GM18867 (cell line): ENCODE measurements around the gene NR3C2.

Source experiments
- ATAC-seq: cut with Tn5 transposase; IDR thresholded peaks from one replicate; pipeline ENCODE4 v1.9.1; 2021; ENCODE audit warnings: mild to moderate bottlenecking, moderate library complexity; ENCODE audit not compliant: unreplicated experiment

The NR3C2 gene

DNA sequence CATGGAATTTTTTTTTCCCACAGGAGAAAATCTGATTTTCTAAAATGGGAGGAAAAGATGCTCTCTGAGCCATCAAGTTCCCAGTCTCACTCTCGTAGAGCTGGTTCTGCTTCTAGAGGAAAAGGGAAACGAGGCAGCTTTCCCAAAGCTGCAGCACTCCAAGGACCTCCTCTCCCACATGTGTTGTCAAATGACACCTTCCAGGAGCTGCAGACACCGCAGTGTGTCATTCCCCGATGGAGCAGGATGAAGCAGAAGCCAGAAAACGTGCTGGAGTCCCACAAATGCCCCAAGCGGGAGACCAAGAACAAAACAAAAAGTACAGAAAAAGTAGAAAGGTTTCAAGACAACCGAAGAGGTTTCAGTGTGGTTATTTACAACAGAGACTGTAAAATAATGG is 362.3 kb downstream of the NR3C2 start:
- ATAC-seq: no peak

GRCh38 chr4:148078061-148078460 is 364.2 kb downstream of the NR3C2 start:
- ATAC-seq: no peak

- ATAC-seq: no peak
These were observed 364.6 kb downstream of the NR3C2 start for GRCh38 chr4:148077581-148077980.

DNA sequence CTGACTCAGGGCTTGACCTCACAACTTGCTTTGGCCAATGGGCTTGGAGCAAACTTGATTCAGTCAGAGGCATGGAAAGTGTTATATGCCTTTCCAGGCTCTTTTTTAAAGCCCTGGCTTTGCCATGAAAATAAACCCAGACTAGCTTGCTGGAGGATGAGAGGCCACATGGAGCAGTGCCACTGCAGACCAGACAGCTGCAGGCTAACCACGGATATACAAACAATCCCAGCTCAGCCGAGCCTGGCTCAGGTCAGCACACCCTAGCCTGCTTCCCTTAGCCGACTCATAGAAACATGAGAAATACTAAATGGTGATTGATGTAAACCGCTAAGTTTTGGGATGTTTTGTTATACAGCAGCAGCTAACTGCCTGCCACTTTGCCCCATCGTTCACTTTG is 365.2 kb downstream of the NR3C2 start:
- ATAC-seq: no peak

DNA sequence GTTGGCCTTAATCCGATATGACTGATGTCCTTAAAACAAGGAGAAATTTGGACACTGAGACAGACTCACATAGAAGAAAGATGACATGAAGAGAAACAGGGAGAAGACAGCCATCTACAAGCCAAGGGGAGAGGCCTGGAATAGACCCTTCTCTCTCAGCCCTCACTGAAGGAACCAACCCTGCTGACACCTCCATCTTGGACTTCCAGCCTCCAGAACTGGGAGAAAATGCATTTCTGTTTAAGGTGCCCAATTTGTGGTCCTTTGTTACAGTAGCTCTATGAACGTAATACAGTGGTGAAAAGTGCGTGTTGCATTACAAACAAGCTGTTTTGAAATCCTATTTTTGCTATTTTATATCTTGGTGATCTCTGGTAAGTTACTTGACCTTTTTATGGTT is 366.8 kb downstream of the NR3C2 start:
- ATAC-seq: no peak

- no peak for ATAC-seq
These were observed 367.8 kb downstream of the NR3C2 start for GRCh38 chr4:148074462-148074861.

DNA sequence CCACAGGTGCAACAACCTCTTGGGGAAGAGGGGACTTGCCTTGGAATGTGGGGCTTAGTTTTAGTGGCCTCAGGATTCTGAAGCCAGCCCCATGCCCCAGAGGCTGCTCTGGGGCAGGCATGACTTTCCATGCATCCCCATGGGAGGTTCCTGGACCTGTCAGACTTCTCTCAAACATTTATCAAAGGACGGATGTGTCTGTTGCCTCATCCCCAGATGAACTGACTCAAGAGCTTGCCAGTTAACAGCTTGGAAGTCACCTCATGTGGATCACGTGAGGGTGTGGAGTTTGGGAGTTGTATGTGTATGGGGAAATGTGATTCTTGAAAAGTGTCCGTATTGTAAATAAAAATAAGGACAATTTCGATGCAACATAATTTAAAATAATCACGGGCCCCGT is 368.9 kb downstream of the NR3C2 start:
- no peak for ATAC-seq

DNA sequence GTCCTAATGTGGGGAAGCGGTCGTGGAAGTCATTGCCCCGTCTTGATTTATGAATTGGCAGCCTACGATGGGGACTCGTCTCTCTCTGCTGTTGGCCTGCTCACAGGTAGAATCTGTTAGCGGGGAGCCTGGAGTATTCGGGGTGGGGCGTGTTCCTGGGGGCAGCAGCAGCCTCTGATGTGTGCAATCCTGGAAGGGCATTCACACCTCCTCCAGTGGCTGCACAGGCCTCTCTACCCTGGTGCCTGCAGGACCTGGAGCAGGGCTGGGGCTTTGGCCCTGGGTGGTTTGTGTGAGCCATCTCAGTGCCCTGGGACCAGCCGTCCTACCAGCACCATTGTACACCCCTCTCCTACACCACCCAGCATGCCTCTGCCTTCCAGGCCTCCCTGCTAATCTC is 369.4 kb downstream of the NR3C2 start:
- ATAC-seq: no peak

DNA sequence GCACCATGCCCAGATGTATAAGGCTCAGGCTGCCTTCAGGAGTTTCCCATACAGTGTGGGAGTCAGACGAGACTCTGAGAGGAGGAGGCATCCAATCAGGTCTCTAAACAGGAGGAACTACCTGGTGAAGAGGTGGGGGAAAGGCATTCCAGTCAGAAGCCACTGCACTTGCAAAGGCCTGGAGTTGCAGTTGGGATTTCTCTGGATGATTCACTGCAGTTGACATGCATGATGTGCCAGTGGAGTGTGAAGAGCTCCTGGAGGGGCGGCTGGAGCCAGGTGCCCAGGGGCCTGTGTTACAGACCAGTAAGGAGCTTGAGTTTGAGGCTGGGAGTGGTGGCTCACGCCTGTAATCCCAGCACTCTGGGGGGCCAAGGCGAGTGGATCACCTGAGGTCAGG is 371.2 kb downstream of the NR3C2 start:
- no peak for ATAC-seq

DNA sequence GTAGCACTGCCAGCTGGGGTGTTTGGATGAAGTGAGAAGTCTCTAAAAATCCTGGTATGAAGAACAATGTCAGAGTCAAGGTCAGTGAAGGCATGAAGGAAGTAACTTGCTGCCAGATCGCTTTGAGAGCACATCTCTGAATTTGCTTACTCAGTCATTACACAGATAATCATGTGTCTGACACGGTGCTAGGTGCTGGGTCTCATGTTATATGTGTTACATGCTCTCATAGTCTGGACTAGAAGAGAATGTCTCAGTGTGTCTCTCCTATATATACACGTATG is 372.4 kb downstream of the NR3C2 start:
- ATAC-seq: no peak

DNA sequence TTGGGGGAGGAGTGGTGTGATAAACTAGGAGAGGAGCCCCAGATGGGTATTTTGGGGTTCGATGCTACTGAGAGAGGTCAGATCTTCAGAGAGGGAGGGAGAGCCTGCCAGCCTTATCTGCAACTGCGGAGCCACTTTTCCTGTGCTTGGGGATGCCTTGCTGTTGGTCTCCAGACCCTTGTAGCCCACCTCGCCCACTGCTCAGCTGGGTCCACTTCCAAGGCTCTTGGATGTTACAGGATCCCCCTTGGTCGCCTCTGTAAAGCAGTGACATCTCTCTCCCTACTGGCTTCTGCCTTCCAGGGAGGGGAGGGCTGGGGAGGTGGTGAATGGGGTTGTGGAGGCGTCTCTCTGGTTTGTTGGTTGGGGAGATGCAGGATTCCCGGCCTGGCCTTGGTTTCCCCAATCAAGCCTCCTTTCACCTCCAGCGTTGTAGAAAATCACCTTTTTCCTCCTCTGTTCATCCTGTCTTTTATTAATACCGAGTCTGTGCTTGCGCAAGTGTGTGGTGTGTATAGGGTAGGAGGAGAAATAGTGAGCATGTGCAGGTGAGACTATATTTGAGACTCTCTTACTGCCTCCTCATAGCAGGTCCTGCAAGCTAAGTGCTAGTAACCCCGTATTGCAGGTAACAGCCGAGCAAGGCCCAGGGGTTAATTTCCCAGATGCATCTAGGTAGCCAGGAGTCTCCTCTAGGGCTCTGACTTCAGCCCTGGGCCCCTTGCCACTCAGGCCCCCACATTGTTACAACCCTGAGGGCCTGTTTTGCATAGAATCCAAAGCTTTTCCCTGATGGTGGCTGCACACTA is 372.9 kb downstream of the NR3C2 start:
- ATAC-seq: no peak

- no peak for ATAC-seq
These were observed 373.9 kb downstream of the NR3C2 start for GRCh38 chr4:148068065-148068911.

DNA sequence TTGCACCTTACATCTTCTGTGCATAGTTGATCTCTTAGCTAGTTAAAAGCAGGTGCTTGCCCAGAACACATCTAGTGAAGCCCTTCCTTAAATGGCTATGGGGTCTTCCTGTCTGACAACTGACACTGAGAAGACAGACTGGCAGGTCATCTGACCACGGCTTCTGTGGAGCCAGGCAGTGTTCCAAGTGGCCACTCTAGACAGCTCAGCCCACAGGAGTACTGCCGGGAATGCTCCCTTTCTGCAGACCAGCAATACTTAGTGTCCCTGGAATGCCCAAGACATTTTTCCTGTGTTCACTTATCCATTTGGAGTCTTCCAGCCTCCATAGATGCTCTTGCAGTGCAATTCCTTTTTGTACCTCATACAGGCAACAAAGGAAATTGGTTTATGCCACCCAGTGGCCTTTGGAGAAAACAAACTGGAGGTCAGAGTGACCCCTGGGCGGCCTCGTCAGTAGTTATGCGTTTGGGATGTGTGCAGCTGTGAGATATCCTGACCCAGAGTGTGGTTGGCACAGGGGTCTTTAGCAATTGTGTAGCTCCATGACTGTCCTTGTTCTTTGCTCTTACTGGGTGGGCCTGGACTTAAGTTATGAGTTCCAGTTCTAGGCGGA is 374.8 kb downstream of the NR3C2 start:
- no peak for ATAC-seq

- ATAC-seq: no peak
These were observed 377.1 kb downstream of the NR3C2 start for GRCh38 chr4:148065075-148065474.

DNA sequence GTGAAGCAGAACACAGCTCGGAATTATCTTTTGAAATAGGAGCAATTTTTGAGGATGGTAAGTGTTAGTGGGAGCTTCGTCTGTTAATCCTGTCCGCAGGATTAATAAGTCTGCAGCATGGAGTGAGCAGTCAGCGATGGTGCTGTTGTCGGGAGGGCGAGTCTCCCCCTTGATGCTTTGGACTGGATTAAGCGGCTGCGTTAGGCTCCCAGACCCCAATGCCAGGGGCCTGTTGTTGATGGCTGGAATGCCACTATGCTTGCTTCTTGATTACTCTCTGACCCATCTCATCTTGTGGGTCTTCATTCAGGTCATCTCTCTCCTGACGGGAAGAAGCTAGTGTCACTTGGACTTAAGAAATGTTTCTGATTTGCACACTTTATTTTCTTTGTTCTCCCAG is 377.8 kb downstream of the NR3C2 start:
- no peak for ATAC-seq

DNA sequence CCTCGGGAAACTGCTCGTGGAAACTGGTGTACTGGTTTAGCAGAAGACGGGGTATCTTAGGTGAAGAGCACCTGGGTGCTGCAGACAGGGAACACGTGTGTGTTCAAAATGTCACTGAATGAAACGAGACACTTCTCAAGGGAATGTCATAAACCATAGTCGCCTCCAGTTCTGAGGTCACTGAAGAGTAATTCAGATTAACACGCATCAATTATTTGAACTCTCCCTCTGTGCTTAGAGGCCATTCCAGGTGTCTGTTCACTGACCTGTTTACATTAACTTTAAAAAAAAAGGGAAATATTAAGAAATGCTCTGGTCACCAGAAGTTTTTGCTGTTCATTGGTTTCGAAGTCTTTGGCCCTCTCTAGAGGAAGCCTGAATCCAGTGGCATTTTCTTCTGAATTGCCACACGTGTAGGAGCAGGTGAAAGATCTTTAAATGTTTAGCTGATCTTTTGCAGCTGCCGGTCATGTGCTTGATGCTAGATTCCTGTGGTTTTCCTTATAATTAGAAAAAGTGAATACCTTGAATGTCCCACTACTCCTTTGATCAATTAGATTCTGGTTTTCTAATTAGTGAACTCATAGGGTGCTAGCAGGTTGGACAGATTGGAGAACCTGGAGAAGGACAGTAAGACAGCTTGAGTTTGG is 379.8 kb downstream of the NR3C2 start:
- no peak for ATAC-seq

- ATAC-seq: no peak
These were observed 380.4 kb downstream of the NR3C2 start for GRCh38 chr4:148061795-148062194.

GRCh38 chr4:148061141-148061481 is 381.1 kb downstream of the NR3C2 start:
- ATAC-seq: no peak

DNA sequence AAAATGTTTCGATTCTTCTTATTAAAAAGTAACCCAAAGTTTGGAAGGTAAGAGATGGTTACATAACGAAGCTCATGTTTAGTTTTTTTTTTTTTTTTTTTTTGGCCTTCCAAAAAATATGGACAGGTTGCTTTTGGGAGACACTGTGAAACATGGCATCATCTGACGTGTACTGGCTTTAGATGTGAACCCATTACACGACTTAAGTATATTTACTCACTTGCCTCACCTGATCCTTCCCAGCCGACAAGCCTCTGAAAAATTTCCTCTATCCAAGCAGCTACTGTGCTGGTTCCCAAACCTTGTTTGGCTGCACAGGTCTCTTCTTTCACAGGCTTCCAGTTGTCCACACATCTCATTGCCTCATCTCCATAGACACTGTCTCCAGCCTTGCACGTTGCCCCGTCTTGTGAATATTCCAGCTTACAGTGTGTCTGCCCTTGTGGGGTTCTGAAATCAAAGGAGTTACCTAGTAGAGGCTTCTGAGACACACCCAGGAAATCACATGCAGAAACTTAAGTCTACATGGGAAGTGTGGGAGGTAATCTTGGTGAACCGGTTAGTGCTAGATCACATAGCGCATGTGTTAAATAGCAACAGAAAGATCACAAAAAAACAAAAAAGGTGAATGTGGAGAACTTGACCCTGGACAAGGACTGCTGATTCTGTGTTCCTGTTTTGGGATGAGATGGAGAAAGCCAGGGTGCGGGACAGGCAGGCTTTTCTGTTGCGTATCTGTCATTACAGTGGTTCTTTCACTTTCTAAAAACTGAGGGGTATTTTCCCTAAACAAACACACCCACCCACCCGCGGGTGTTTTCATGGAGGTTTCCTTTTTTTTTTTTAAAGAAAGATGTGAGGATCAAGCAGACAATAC is 381.7 kb downstream of the NR3C2 start:
- ATAC-seq: no peak

GRCh38 chr4:148059617-148060180 is 382.5 kb downstream of the NR3C2 start:
- peak; percentile 36 for ATAC-seq
